Measurements from ENCODE around the gene DIP2B. TPM values are rescaled to one million over a fixed set of nuclear protein-coding genes. Genes with fewer than 3 reads are reported as not detected.

Gene DIP2B
- total RNA-seq, 1 donor from 2014 or later: 45.1 TPM

- no peak for DNase-seq (ENCODE audit: low spot score)
- no peak for TF ChIP-seq CTCF (IDR thresholded peaks at IDR 0.05; ENCODE audit: unreplicated experiment)
- Mint-ChIP-seq H3K36me3 (ENCODE audit: low read depth, unreplicated experiment) (peaks cover 2% of the 10 kb centered on the region), H3K9me3 (ENCODE audit: unreplicated experiment) (no peaks in the 10 kb centered on the region), H3K27ac (ENCODE audit: unreplicated experiment) (peak overlapping the region; percentile 89), H3K4me3 (ENCODE audit: unreplicated experiment) (peak overlapping the region; percentile 19), H3K27me3 (ENCODE audit: unreplicated experiment) (peaks cover 2% of the 10 kb centered on the region), H3K4me1 (ENCODE audit: unreplicated experiment) (peaks cover 61% of the 10 kb centered on the region)
Observed at GRCh38 chr12:50621399-50622300, 116.9 kb downstream of the DIP2B start.

GRCh38 chr12:50625029-50625925 is 120.5 kb downstream of the DIP2B start:
- H3K4me3 Mint-ChIP-seq (ENCODE audit: unreplicated experiment): peak overlapping the region; percentile 10
- peaks cover 8% of the 10 kb centered on the region for H3K27me3 Mint-ChIP-seq (ENCODE audit: unreplicated experiment)
- H3K9me3 Mint-ChIP-seq (ENCODE audit: unreplicated experiment): no peaks in the 10 kb centered on the region
- peak overlapping the region; percentile 82 for H3K27ac Mint-ChIP-seq (ENCODE audit: unreplicated experiment)
- peaks cover 26% of the 10 kb centered on the region for H3K36me3 Mint-ChIP-seq (ENCODE audit: low read depth, unreplicated experiment)
- no peak for TF ChIP-seq CTCF (IDR thresholded peaks at IDR 0.05; ENCODE audit: unreplicated experiment)
- DNase-seq (ENCODE audit: low spot score): no peak
- H3K4me1 Mint-ChIP-seq (ENCODE audit: unreplicated experiment): peaks cover 67% of the 10 kb centered on the region

GRCh38 chr12:50626026-50626425 is 121.2 kb downstream of the DIP2B start:
- TF ChIP-seq CTCF (IDR thresholded peaks at IDR 0.05; ENCODE audit: unreplicated experiment): no peak
- Mint-ChIP-seq H3K36me3 (ENCODE audit: low read depth, unreplicated experiment) (peaks cover 27% of the 10 kb centered on the region), H3K4me1 (ENCODE audit: unreplicated experiment) (peaks cover 61% of the 10 kb centered on the region), H3K27me3 (ENCODE audit: unreplicated experiment) (peaks cover 8% of the 10 kb centered on the region), H3K4me3 (ENCODE audit: unreplicated experiment) (peak overlapping the region; percentile 61), H3K9me3 (ENCODE audit: unreplicated experiment) (no peaks in the 10 kb centered on the region), H3K27ac (ENCODE audit: unreplicated experiment) (peak overlapping the region; percentile 82)
- no peak for DNase-seq (ENCODE audit: low spot score)

- peak overlapping the region; percentile 67 for H3K27ac Mint-ChIP-seq (ENCODE audit: unreplicated experiment)
- peaks cover 47% of the 10 kb centered on the region for H3K4me1 Mint-ChIP-seq (ENCODE audit: unreplicated experiment)
- TF ChIP-seq CTCF (IDR thresholded peaks at IDR 0.05; ENCODE audit: unreplicated experiment): no peak
- H3K36me3 Mint-ChIP-seq (ENCODE audit: low read depth, unreplicated experiment): peaks cover 27% of the 10 kb centered on the region
- DNase-seq (ENCODE audit: low spot score): no peak
- H3K9me3 Mint-ChIP-seq (ENCODE audit: unreplicated experiment): no peaks in the 10 kb centered on the region
- H3K27me3 Mint-ChIP-seq (ENCODE audit: unreplicated experiment): peaks cover 5% of the 10 kb centered on the region
- H3K4me3 Mint-ChIP-seq (ENCODE audit: unreplicated experiment): no peak overlapping the region
Observed at GRCh38 chr12:50627491-50627890, 122.7 kb downstream of the DIP2B start.
